A673 (cell line): ENCODE measurements around the gene ATP6V1D. TPM values are rescaled to one million over a fixed set of nuclear protein-coding genes. Genes with fewer than 3 reads are reported as not detected.
"Not testable (repeated sequence)": the region's sequence is repeated elsewhere in the genome, so short reads cannot be mapped to it uniquely, and the experiment has no call there.

Experiments
- BruUV-seq: library from RNA; stranded (reverse); fragments of 400-500 nt; replicated peaks from 2 replicates; lab custom pipeline; 2021; lab: Mats Ljungman, UMichigan
- CTCF ChIA-PET: fragments of 300-600 bp; sonication (Branson Sonifier 250); formaldehyde crosslinking; loops from one replicate; lab custom pipeline; 2022; ENCODE audit warnings: antibody characterized with exemption; lab: Charles Lee
- POLR2A ChIA-PET: fragments of 300-600 bp; sonication (Branson Sonifier 250); formaldehyde crosslinking; loops from one replicate; lab custom pipeline; 2022; ENCODE audit warnings: antibody characterized with exemption; ENCODE audit not compliant: low non-redundant PET; lab: Charles Lee
- DNase-seq: peaks from one replicate; pipeline ENCODE4 v3.0.0-alpha.2; 2015; ENCODE audit warnings: low spot score
- H3K27ac ChIP-seq: fragments of 200-600 bp; sonication (generic); 2 replicates; pipeline ENCODE4 v1.5.1; 2016; ENCODE audit warnings: mixed run types, low read depth, mild to moderate bottlenecking, mixed read lengths, antibody characterized with exemption, low read length; ENCODE audit not compliant: poor library complexity, severe bottlenecking
- H3K27me3 ChIP-seq: fragments of 200-600 bp; sonication (generic); replicated peaks from 2 replicates; pipeline ENCODE4 v1.6.1; 2017; ENCODE audit warnings: mixed run types, low read depth, mild to moderate bottlenecking, mixed read lengths, antibody characterized with exemption, low read length; ENCODE audit not compliant: insufficient read depth, poor library complexity
- H3K36me3 ChIP-seq: fragments of 200-600 bp; sonication (generic); 2 replicates; pipeline ENCODE4 v1.6.1; 2016; ENCODE audit warnings: mixed run types, mild to moderate bottlenecking, mixed read lengths, antibody characterized with exemption, low read length; ENCODE audit not compliant: insufficient read depth, poor library complexity, severe bottlenecking
- H3K4me1 ChIP-seq: fragments of 200-600 bp; sonication (generic); 2 replicates; pipeline ENCODE4 v1.6.1; 2017; ENCODE audit warnings: mixed run types, mild to moderate bottlenecking, mixed read lengths, antibody characterized with exemption, low read length; ENCODE audit not compliant: insufficient read depth, poor library complexity, severe bottlenecking
- H3K4me3 ChIP-seq: fragments of 200-600 bp; sonication (generic); 2 replicates; pipeline ENCODE4 v1.5.1; 2016; ENCODE audit warnings: low read depth, mixed run types, mild to moderate bottlenecking, mixed read lengths, low read length; ENCODE audit not compliant: poor library complexity, severe bottlenecking
- H3K9me3 ChIP-seq: fragments of 200-600 bp; sonication (generic); 2 replicates; pipeline ENCODE4 v1.6.1; 2016; ENCODE audit warnings: mixed run types, low read depth, mild to moderate bottlenecking, mixed read lengths, antibody characterized with exemption, low read length; ENCODE audit not compliant: poor library complexity, severe bottlenecking
- CTCF ChIP-seq: fragments of 300-800, 200-600 bp; sonication (generic); conservative IDR thresholded peaks from 2 replicates; pipeline ENCODE4 v1.5.1; 2017; ENCODE audit warnings: low read depth, mild to moderate bottlenecking, antibody characterized with exemption, low read length, moderate library complexity, mixed read lengths
- EZH2 ChIP-seq: fragments of 200-600 bp; sonication (generic); IDR thresholded peaks from 2 replicates; pipeline ENCODE4 v1.6.1; 2017; ENCODE audit warnings: borderline replicate concordance, low read depth, mild to moderate bottlenecking, mixed read lengths, antibody characterized with exemption, low read length; ENCODE audit not compliant: poor library complexity, severe bottlenecking
- intact Hi-C: fragments of 100-400 bp; cut with micrococcal nuclease; formaldehyde crosslinking; loops from one replicate; pipeline ENCODE4 v1.10.0; 2022; ENCODE audit not compliant: unreplicated experiment
- total RNA-seq: library from RNA; stranded (reverse); gene quantifications from 2 replicates; pipeline ENCODE4 v1.2.3, GENCODE V29; 2021

Gene ATP6V1D
- total RNA-seq, 1 experiment from 2014 or later, result 122 TPM

- ChIA-PET CTCF (interaction anchor here (0.6 kb wide), 2 partner anchors 16 to 364 kb away, joined by 3 to 5 read pairs; no protein-coding TSS in a partner anchor), POLR2A (no interaction called here)
- H3K4me1 ChIP-seq, result peaks cover 17% of the 10 kb centered on the region
- DNase-seq, result peak; percentile 52
- H3K9me3 ChIP-seq, result no peaks in the 10 kb centered on the region
- H3K27me3 ChIP-seq, result no peaks in the 10 kb centered on the region
- peaks cover 87% of the 10 kb centered on the region for H3K36me3 ChIP-seq
- no peak overlapping the region for H3K4me3 ChIP-seq
- TF ChIP-seq EZH2, result no peak
- peak; percentile 55 for TF ChIP-seq CTCF
- intact Hi-C loops, result loop anchor here (2.0 kb wide), 1 partner anchor 169 kb away; no protein-coding TSS in a partner anchor
- H3K27ac ChIP-seq, result no peak overlapping the region
- BruUV-seq, result no TSS peak
Measured at GRCh38 chr14:67335781-67336180, 23.8 kb downstream of the ATP6V1D start.

- H3K27ac ChIP-seq, result no peak overlapping the region
- no peak overlapping the region for H3K4me3 ChIP-seq
- no TSS peak for BruUV-seq
- TF ChIP-seq EZH2, result no peak
- no peak for TF ChIP-seq CTCF
- peaks cover 17% of the 10 kb centered on the region for H3K4me1 ChIP-seq
- H3K27me3 ChIP-seq, result no peaks in the 10 kb centered on the region
- POLR2A ChIA-PET, result no interaction called here
- intact Hi-C loops, result no loop called here
- no peak for DNase-seq
- CTCF ChIA-PET, result no interaction called here
- peaks cover 68% of the 10 kb centered on the region for H3K36me3 ChIP-seq
- no peaks in the 10 kb centered on the region for H3K9me3 ChIP-seq
Measured at GRCh38 chr14:67332468-67332867, 27.1 kb downstream of the ATP6V1D start.

- H3K4me1 ChIP-seq, result peaks cover 17% of the 10 kb centered on the region
- DNase-seq, result no peak
- no peak overlapping the region for H3K27ac ChIP-seq
- no peak for TF ChIP-seq CTCF
- no peak overlapping the region for H3K4me3 ChIP-seq
- intact Hi-C loops, result no loop called here
- no TSS peak for BruUV-seq
- H3K36me3 ChIP-seq, result peaks cover 65% of the 10 kb centered on the region
- ChIA-PET POLR2A (no interaction called here), CTCF (no interaction called here)
- H3K27me3 ChIP-seq, result no peaks in the 10 kb centered on the region
- H3K9me3 ChIP-seq, result no peaks in the 10 kb centered on the region
Measured at GRCh38 chr14:67331368-67332125, 28.1 kb downstream of the ATP6V1D start.

- H3K4me3 ChIP-seq, CTCF ChIA-PET, H3K27ac ChIP-seq, H3K9me3 ChIP-seq, BruUV-seq, POLR2A ChIA-PET, intact Hi-C loops, DNase-seq, H3K27me3 ChIP-seq: not testable (repeated sequence)
- peaks cover 15% of the 10 kb centered on the region for H3K4me1 ChIP-seq
- H3K36me3 ChIP-seq, result peaks cover 64% of the 10 kb centered on the region
Measured at GRCh38 chr14:67329666-67330065, 29.9 kb downstream of the ATP6V1D start.
